ENCODE measurements around the gene MYH14.

Gene MYH14

GRCh38 chr19:50272263-50272897 is 69.0 kb downstream of the MYH14 start:
- TF ChIP-seq CTCF (IDR thresholded peaks at IDR 0.05; ENCODE audit: low read depth, low read length) = no peak

GRCh38 chr19:50273821-50274220 is 70.4 kb downstream of the MYH14 start:
- TF ChIP-seq CTCF (IDR thresholded peaks at IDR 0.05; ENCODE audit: low read depth, low read length) = no peak
- H3K4me3 ChIP-seq (ENCODE audit: low read depth, low read length) = no peak overlapping the region

More at GRCh38 chr19:50272263-50272897, 69.0 kb downstream of the MYH14 start:
- no peak overlapping the region for H3K4me3 ChIP-seq (ENCODE audit: low read depth, low read length)

- TF ChIP-seq CTCF (IDR thresholded peaks at IDR 0.05; ENCODE audit: low read depth, low read length) = no peak
- H3K4me3 ChIP-seq (ENCODE audit: low read depth, low read length) = no peak overlapping the region
These were observed 72.4 kb downstream of the MYH14 start for GRCh38 chr19:50275577-50276368.

- H3K4me3 ChIP-seq (ENCODE audit: low read depth, low read length) = no peak overlapping the region
- TF ChIP-seq CTCF (IDR thresholded peaks at IDR 0.05; ENCODE audit: low read depth, low read length) = no peak
These were observed 73.1 kb downstream of the MYH14 start for GRCh38 chr19:50276370-50277063.

- no peak overlapping the region for H3K4me3 ChIP-seq (ENCODE audit: low read depth, low read length)
- TF ChIP-seq CTCF (IDR thresholded peaks at IDR 0.05; ENCODE audit: low read depth, low read length) = no peak
These were observed 74.7 kb downstream of the MYH14 start for GRCh38 chr19:50277966-50278580.

- TF ChIP-seq CTCF (IDR thresholded peaks at IDR 0.05; ENCODE audit: low read depth, low read length) = no peak
- no peak overlapping the region for H3K4me3 ChIP-seq (ENCODE audit: low read depth, low read length)
These were observed 76.7 kb downstream of the MYH14 start for GRCh38 chr19:50280074-50280473.

Data from WI38 (cell line).